ENCODE data around the gene PEX6.

- TF ChIP-seq CTCF (optimal IDR thresholded peaks at IDR 0.05 in 1 of 3, IDR thresholded peaks at IDR 0.05 in 1 of 3, conservative IDR thresholded peaks at IDR 0.05 in 1 of 3; ENCODE audit: extremely low read depth in 1 of 3, insufficient read depth in 2 of 3, low read length in 3 of 3) (no peak), EZH2 (IDR thresholded peaks at IDR 0.05; ENCODE audit: low read length) (no peak)
Measured at GRCh38 chr6:42925248-42925857, 53.6 kb downstream of the PEX6 start.

Data from keratinocyte (primary cell).